HUDEP-2 (cell line): ENCODE results near the gene UBE2D3.

ENCODE experiments used
- DNase-seq, 76 experiments: peaks; one replicate each; lab custom pipeline; 2025; ENCODE audit not compliant: unreplicated experiment in 76 of 76; lab: John Stamatoyannopoulos, UW

The UBE2D3 gene

GRCh38 chr4:102759831-102760644 is 67.3 kb downstream of the UBE2D3 start:
- DNase-seq = peak in 24 of 76 experiments; percentile 0 to 60 (median 40)

- DNase-seq = no peak
These were observed 68.8 kb downstream of the UBE2D3 start for GRCh38 chr4:102758241-102759160.

- no peak for DNase-seq
These were observed 69.7 kb downstream of the UBE2D3 start for GRCh38 chr4:102757681-102758080.

- no peak for DNase-seq
These were observed 73.3 kb downstream of the UBE2D3 start for GRCh38 chr4:102754044-102754443.

- DNase-seq = no peak
These were observed 75.4 kb downstream of the UBE2D3 start for GRCh38 chr4:102751941-102752340.
